ENCODE results near the gene CCNK. TPM values are rescaled to one million over a fixed set of nuclear protein-coding genes. Genes with fewer than 3 reads are reported as not detected.

Gene CCNK
- total RNA-seq, 1 donor from 2014 or later, result 8.4 TPM

DNA sequence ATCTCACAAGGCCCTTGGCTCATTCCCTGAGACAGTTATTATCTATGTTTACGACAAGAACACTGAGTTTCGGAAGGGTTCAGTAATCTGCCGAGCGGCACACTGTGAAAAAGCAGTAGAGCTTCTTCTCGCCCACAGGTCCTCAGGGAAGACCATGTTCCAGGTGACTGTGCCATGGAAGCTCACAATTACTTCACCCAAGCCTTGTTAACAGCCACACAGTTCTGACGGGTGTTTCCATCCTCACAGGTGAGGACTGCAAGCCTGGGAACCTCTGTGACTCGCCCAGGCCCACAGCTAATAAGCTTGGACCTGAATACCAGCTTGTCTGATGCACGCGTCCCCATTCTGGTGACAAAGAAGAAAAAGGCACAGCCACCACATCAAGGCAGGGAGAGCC lies 15.9 kb upstream of the CCNK start:
- DNase-seq (ENCODE audit: low read depth), result no peak
- TF ChIP-seq, protein P1, sequence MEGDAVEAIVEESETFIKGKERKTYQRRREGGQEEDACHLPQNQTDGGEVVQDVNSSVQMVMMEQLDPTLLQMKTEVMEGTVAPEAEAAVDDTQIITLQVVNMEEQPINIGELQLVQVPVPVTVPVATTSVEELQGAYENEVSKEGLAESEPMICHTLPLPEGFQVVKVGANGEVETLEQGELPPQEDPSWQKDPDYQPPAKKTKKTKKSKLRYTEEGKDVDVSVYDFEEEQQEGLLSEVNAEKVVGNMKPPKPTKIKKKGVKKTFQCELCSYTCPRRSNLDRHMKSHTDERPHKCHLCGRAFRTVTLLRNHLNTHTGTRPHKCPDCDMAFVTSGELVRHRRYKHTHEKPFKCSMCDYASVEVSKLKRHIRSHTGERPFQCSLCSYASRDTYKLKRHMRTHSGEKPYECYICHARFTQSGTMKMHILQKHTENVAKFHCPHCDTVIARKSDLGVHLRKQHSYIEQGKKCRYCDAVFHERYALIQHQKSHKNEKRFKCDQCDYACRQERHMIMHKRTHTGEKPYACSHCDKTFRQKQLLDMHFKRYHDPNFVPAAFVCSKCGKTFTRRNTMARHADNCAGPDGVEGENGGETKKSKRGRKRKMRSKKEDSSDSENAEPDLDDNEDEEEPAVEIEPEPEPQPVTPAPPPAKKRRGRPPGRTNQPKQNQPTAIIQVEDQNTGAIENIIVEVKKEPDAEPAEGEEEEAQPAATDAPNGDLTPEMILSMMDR (conservative IDR thresholded peaks at IDR 0.05; ENCODE audit: low read depth, low read length), result no peak
- H3K4me3 ChIP-seq (ENCODE audit: low read depth, low read length), result no peak overlapping the region

DNA sequence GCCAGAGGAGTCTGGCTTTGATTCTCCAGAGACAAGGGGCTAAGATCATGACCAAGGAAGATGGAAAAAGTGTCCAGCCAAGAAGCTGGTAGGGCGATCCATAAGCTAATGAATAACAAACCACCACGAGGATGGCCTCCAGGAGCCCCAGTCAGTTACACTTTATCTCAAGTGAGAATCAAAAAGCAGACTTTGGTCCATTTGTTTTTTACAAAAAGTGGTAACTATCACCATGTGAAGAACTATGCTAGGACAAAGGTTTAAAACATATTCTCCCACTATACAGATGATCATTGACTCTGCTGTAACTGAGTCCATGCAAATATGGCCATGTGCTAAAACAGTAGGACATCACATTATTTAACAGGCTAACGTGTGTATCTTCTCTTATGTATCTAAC lies 14.5 kb upstream of the CCNK start:
- TF ChIP-seq, protein P1 (conservative IDR thresholded peaks at IDR 0.05; ENCODE audit: low read depth, low read length), result no peak
- no peak overlapping the region for H3K4me3 ChIP-seq (ENCODE audit: low read depth, low read length)
- DNase-seq (ENCODE audit: low read depth), result no peak

DNA sequence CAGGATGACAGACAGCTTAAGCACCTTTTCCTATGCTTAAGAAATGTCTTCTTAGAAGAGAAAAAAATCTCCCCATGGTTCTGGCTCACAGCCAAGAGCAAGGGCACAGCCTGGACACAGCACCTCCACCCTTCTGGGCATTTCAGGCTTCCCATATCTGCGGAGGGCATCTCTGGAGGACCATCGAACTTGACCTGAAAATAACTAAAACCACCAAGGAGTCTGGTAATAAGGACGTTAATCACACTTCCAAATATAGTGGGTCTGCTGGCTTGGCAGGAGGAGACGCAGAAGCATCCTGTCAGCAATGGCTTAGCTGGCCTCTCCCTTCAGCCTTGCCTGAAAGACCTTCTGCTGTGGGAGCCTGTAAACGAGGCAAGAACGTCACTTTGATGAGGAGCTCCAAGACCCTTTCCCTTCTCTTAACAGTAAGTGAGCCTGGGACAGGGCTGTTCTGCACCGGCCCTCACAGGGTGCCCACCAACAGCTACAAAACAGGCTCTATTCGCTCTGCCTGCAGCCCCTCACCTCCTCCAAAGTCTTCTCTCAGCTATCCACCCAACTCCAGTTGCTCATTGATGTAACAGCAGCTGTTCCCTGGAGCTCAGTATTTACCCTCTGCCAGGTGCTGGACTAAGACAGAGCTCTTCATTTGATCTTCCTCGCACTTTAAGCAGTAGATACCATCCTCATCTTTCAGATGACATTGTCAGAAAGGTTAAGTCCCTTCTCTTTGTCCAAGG lies 13.7 kb upstream of the CCNK start:
- TF ChIP-seq, protein P1 (conservative IDR thresholded peaks at IDR 0.05; ENCODE audit: low read depth, low read length), result no peak

DNA sequence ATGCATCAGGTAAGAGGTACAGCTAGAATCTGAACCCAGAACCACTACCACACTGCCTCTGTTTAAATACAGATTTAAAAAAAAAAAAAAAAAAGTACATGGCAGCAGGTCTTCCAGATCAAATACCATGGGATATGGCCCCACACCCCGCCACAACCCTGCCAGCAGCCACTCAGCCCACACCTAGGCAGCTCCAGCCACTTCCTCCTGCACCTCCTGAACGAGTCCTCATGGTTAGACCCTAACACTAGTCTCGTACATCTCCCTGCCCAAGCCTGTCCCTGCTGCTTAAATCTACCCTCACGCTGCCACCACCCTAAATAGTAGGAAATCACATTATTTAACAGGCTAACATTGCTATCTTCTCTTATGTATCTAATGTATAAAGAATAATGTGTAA lies 13.1 kb upstream of the CCNK start:
- TF ChIP-seq, protein P1 (conservative IDR thresholded peaks at IDR 0.05; ENCODE audit: low read depth, low read length), result no peak
- DNase-seq (ENCODE audit: low read depth), result no peak
- no peak overlapping the region for H3K4me3 ChIP-seq (ENCODE audit: low read depth, low read length)

More for the DNA sequence above, 13.7 kb upstream of the CCNK start:
- no peak overlapping the region for H3K4me3 ChIP-seq (ENCODE audit: low read depth, low read length)
- no peak for DNase-seq (ENCODE audit: low read depth)

DNA sequence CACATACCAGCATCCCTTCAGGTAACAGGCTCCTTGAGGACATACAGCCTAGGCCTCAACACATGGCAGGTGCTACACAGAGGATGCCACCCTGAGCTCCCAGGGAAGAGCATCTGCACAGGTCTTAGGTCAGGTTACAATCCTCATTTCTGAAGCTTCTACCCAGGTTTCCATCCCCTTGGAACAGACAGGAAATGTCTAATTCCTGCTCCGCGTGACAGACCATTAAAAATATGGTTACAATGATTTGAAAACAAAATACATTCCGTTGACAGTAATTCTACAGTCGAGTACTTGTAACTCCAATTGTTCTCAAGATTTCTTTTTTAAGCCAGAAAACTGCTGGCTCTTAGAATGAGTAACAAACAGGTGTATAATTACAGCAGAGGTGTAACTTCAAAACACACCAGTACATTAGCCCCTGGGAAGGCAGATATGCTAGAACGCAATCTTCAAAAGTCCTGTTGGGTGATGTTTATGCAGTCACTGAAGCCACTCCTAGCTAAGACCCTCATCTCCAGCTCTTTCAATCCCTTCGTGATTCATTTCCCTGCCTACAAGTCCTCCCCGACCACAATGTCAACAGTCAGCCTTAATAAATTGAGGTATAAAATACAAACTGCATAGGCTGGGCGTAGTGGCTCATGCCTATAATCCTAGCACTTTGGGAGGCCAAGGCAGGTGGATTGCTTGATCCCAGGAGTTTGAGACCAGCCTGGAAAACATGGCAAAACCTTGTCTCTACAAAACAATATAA lies 12.2 kb upstream of the CCNK start:
- DNase-seq (ENCODE audit: low read depth), result no peak
- H3K4me3 ChIP-seq (ENCODE audit: low read depth, low read length), result no peak overlapping the region
- TF ChIP-seq, protein P1 (conservative IDR thresholded peaks at IDR 0.05; ENCODE audit: low read depth, low read length), result no peak

DNA sequence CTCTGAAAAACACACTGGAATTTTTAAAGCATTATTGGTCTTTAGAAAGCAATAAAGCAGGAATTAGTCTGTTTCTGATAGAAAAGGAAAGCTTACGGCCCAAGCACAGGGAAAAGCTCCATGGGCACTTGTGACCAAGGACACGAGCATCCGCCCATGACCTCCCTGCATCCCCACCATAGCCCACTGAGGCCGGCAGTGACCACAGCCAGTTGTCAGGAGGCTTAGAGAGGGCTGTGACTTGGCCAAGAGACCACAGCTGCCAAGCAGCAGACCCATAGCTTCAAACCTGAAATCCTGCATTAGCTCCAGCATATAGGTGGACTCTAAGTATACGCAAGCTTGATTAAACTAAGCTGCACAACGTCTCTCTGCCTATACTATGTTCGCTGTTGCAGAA lies 9.5 kb upstream of the CCNK start:
- DNase-seq (ENCODE audit: low read depth), result no peak
- H3K4me3 ChIP-seq (ENCODE audit: low read depth, low read length), result no peak overlapping the region
- TF ChIP-seq, protein P1 (conservative IDR thresholded peaks at IDR 0.05; ENCODE audit: low read depth, low read length), result no peak

Data from epithelial cell of proximal tubule (primary cell).